MM.1S (cell line): ENCODE data around the gene ARHGEF40.

Experiments
- DNase-seq: peaks from one replicate; pipeline ENCODE4 v3.0.0-alpha.2; 2015
- H2AFZ ChIP-seq: fragments of 300-600 bp; sonication (generic); 2 replicates; pipeline ENCODE4 v1.6.0; 2016; ENCODE audit warnings: antibody characterized with exemption, low read length
- H3F3A ChIP-seq: fragments of 300-600 bp; sonication (generic); 2 replicates; pipeline ENCODE4 v1.6.1; 2016; ENCODE audit warnings: mild to moderate bottlenecking, antibody characterized with exemption, low read length, moderate library complexity, mixed read lengths; ENCODE audit not compliant: insufficient read depth
- H3K27ac ChIP-seq: fragments of 300-600 bp; sonication (generic); 2 replicates; pipeline ENCODE4 v1.5.1; 2016; ENCODE audit warnings: mild to moderate bottlenecking, low read length
- H3K27me3 ChIP-seq: fragments of 300-600 bp; sonication (generic); replicated peaks from 2 replicates; pipeline ENCODE4 v1.6.0; 2016; ENCODE audit warnings: low read length; ENCODE audit not compliant: insufficient read depth
- H3K36me3 ChIP-seq: fragments of 300-600 bp; sonication (generic); replicated peaks from 2 replicates; pipeline ENCODE4 v1.6.1; 2016; ENCODE audit warnings: mild to moderate bottlenecking, low read length, mixed read lengths; ENCODE audit not compliant: insufficient read depth
- H3K4me1 ChIP-seq: fragments of 300-600 bp; sonication (generic); 2 replicates; pipeline ENCODE4 v1.6.1; 2016; ENCODE audit warnings: low read length, mixed read lengths
- H3K4me2 ChIP-seq: fragments of 300-600 bp; sonication (generic); 2 replicates; pipeline ENCODE4 v1.6.0; 2016; ENCODE audit warnings: low read depth, low read length
- H3K4me3 ChIP-seq: fragments of 300-600 bp; sonication (generic); 2 replicates; pipeline ENCODE4 v1.5.1; 2016; ENCODE audit warnings: low read length, mixed read lengths
- H3K79me2 ChIP-seq: fragments of 300-600 bp; sonication (generic); 2 replicates; pipeline ENCODE4 v1.6.1; 2016; ENCODE audit warnings: mixed run types, low read length, mixed read lengths
- H3K9ac ChIP-seq: fragments of 300-600 bp; sonication (generic); 2 replicates; pipeline ENCODE4 v1.6.1; 2016; ENCODE audit warnings: low read length, mixed read lengths
- H3K9me2 ChIP-seq: fragments of 300-600 bp; sonication (generic); replicated peaks from 2 replicates; pipeline ENCODE4 v1.6.1; 2016; ENCODE audit warnings: mild to moderate bottlenecking, low read length, mixed read lengths; ENCODE audit not compliant: insufficient read depth
- H3K9me3 ChIP-seq: fragments of 300-600 bp; sonication (generic); replicated peaks from 2 replicates; pipeline ENCODE4 v1.6.1; 2016; ENCODE audit warnings: mild to moderate bottlenecking, low read length, mixed read lengths; ENCODE audit not compliant: insufficient read depth
- H4K20me1 ChIP-seq: fragments of 300-600 bp; sonication (generic); 2 replicates; pipeline ENCODE4 v1.6.1; 2016; ENCODE audit warnings: mild to moderate bottlenecking, low read length, moderate library complexity, mixed read lengths; ENCODE audit not compliant: insufficient read depth
- CTCF ChIP-seq: fragments of 300-600 bp; sonication (generic); IDR thresholded peaks from 2 replicates; pipeline ENCODE4 v1.5.1; 2016; ENCODE audit warnings: antibody characterized with exemption, low read length, mixed read lengths
- EZH2 ChIP-seq: fragments of 300-600 bp; sonication (generic); optimal IDR thresholded peaks from 2 replicates; pipeline ENCODE3; 2017; ENCODE audit warnings: low read depth, mild to moderate bottlenecking, antibody characterized with exemption, low read length, mixed read lengths
- EZH2phosphoT487 ChIP-seq: fragments of 300-600 bp; sonication (generic); IDR thresholded peaks from 2 replicates; pipeline ENCODE4 v1.6.1; 2018; ENCODE audit warnings: antibody characterized with exemption, low read length

The ARHGEF40 gene

DNA sequence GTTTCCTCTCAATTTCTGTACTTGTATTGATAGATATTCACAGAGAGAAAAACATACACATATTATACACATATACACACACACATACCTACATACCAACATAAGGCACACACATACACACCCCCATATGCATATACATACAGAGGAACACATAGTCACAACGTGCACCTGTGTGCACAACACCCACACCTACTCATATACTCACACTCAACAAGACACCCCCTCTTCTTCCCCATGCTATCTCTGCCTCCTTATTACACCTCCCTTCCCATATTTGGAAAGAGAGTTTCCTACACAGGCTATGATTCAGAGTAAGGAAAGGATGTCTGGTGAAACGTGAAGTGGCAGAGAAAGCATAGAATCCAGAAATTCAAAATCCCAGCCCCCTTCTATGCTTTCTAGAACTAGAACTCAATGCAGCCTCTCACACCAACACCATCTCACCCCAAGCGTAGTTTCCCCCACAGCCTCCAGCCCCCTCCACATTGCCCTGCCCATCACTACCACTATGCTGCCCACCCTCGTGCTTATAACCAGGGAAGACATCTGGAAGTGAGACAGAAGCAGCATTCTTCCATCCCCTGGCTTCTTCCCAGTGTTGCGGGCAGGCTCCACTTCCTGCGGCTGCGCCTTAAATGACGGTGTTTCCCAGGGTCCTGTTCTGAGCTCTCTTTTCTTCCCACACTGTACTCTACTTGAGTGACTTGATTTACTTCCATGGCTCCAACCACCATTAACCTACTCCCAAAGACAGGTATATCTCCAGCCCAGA, 10.1 kb upstream of the ARHGEF40 start:
- H2AFZ ChIP-seq, result no peak overlapping the region

GRCh38 chr14:21060614-21061346, 9.3 kb upstream of the ARHGEF40 start:
- Histone ChIP-seq H3K36me3 (no peaks in the 10 kb centered on the region), H3F3A (no peaks in the 10 kb centered on the region), H3K27ac (no peak overlapping the region), H3K79me2 (no peaks in the 10 kb centered on the region), H4K20me1 (no peaks in the 10 kb centered on the region), H3K4me3 (no peak overlapping the region), H3K9me2 (no peaks in the 10 kb centered on the region), H3K27me3 (no peaks in the 10 kb centered on the region), H3K9me3 (no peaks in the 10 kb centered on the region), H2AFZ (no peak overlapping the region), H3K9ac (no peak overlapping the region), H3K4me1 (no peaks in the 10 kb centered on the region), H3K4me2 (no peak overlapping the region)
- TF ChIP-seq EZH2phosphoT487 (no peak), CTCF (no peak), EZH2 (no peak)
- DNase-seq, result no peak

More for the DNA sequence above, 10.1 kb upstream of the ARHGEF40 start:
- no peaks in the 10 kb centered on the region for H3K79me2 ChIP-seq
- H3K27ac ChIP-seq, result no peak overlapping the region
- H3K9ac ChIP-seq, result no peak overlapping the region
- H3K27me3 ChIP-seq, result no peaks in the 10 kb centered on the region
- no peak overlapping the region for H3K4me3 ChIP-seq
- no peaks in the 10 kb centered on the region for H3K9me3 ChIP-seq
- H4K20me1 ChIP-seq, result no peaks in the 10 kb centered on the region
- no peaks in the 10 kb centered on the region for H3K9me2 ChIP-seq
- no peaks in the 10 kb centered on the region for H3K36me3 ChIP-seq
- no peaks in the 10 kb centered on the region for H3K4me1 ChIP-seq
- no peak overlapping the region for H3K4me2 ChIP-seq
- no peaks in the 10 kb centered on the region for H3F3A ChIP-seq
- TF ChIP-seq EZH2, result no peak
- no peak for TF ChIP-seq EZH2phosphoT487
- no peak for TF ChIP-seq CTCF
- no peak for DNase-seq

DNA sequence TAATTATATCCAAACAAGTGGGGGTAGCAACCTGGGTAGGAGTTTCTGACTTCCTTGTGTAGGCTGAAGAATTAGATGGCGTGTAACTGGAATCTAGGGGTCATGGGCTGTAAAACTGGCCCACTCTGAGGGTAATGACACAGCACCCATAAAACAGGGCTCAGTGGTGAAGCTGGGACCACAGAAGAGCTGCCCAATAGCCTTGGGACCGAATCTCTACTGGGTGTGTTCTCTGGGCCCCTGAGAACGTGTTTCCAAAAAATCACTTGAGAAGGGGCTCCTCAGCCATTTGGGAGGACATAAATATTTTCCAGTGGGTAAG, 8.8 kb upstream of the ARHGEF40 start:
- Histone ChIP-seq H3K79me2 (no peaks in the 10 kb centered on the region), H3K9me2 (no peaks in the 10 kb centered on the region), H3F3A (no peaks in the 10 kb centered on the region), H3K4me3 (no peak overlapping the region), H3K4me2 (no peak overlapping the region), H3K27ac (no peak overlapping the region), H3K36me3 (no peaks in the 10 kb centered on the region), H3K9ac (no peak overlapping the region), H4K20me1 (no peaks in the 10 kb centered on the region), H3K9me3 (no peaks in the 10 kb centered on the region), H3K27me3 (no peaks in the 10 kb centered on the region), H2AFZ (no peak overlapping the region), H3K4me1 (no peaks in the 10 kb centered on the region)
- DNase-seq, result no peak
- TF ChIP-seq EZH2phosphoT487, result no peak
- TF ChIP-seq EZH2, result no peak
- no peak for TF ChIP-seq CTCF
